Measurements from ENCODE around the gene DST.
A peak's percentile ranks its signal among the peaks of the same experiment; 100 is the strongest.
"Not testable (repeated sequence)": the region's sequence is repeated elsewhere in the genome, so short reads cannot be mapped to it uniquely, and the experiment has no call there.

Gene DST

DNA sequence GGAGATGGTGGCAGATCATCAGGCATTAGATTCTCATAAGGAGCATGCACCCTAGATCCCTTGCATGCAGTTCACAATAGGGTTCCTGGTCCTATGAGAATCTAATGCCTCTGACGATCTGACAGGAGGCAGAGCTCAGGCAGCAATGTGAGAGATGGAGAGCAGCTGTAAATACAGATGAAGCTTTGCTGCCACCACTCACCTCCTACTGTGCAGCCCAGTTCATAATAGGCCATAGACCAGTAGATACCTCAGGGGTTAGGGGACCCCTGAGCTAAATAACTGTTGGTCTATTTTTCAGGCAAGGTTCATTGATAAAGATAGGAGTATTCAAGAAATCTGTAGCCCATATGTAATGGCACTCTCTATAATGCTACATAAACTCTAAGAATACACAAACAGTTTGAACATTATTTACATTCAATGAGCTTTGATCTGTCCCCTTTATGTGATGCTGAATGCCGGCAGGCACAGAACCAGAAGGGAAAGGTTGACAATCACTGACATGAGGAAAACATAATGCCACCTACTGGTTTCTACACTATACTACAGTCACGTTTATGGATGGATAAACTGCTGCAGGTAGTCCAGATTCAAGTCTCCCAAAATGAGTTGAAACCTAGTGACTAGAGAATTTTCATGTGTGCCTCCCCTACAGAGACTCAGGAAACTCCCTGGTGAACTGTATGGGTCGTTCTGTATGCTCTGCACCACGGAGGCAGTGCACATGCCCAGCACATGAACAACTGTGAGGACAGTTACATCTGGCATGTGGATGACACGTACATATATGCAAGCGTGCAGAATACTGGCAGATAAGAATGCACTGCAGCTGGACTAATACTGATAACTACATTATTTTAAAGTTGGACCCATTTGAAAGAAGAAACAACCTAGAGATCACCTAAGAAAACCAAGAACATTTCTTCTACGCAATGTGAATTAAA, 72.0 kb downstream of the DST start:
- DNase-seq (ENCODE audit: low read depth), result peak; percentile 28

DNA sequence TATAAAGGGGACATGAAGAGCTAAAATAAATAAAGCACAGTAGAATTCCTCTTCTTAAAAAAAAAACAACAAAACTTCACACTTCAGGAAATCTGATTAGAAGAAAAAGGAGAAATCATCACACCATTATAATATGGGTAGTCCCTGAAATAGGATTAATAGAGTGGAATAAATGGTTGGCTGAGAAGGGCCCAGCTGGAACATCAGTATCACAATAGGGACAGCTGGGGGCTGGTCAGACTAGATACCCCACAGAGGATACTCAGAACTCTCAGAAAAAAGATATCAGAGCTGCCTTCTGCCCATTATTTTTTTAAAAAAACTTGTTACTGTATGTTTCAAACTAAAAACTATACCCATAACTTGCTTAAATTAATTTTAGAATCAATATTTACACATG, 75.2 kb downstream of the DST start:
- no peak for DNase-seq (ENCODE audit: low read depth)

DNA sequence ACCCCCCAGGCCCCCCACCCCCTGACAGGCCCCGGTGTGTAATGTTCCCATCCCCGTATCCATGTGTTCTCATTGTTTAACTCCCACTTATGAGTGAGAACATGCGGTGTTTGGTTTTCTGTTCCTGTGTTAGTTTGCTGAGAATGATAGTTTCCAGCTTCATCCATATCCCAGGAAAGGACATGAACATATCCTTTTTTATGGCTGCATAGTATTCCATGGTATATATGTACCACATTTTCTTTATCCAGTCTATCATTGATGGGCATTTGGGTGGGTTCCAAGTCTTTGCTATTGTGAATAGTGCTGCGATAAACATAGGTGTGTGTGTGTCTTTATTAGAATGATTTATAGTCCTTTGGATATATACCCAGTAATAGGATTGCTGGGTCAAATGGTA, 80.0 kb downstream of the DST start:
- not testable (repeated sequence) for DNase-seq (ENCODE audit: low read depth)

DNA sequence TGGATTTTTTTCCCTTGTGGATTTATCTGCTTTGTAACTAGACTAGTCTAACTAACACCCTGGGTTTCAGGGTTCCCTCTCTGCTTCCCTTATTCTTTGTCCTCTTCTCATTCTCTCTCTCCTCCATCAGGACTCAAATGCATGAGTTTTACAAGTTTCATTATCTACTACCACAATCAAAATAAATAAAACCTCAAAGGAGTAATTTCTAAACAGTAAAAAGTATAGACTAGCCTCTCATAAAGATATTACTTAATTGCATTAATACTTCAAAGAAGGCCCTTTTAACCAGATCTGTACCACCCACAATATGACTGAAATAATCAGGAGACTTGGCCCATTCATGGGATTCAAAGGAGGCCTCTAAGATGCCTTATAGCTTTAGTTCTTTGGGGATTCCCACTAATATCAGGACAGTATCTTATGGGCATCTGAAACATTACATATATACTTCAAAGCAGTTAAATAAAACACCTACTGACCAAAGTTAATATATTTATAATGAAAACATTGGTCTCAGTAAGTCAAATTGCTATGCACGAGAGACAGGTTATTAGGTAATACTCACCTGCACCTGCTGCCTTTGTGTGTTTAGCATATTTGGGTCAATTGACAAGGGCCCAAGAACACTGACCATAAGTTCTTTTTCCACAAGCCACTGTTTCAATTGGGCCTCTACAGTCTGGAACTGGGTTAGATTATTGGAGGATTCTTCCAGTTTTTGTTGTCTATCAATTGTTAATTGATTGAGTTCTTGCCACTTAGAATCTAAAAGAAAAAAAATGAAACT, 85.7 kb downstream of the DST start:
- no peak for DNase-seq (ENCODE audit: low read depth)

DNA sequence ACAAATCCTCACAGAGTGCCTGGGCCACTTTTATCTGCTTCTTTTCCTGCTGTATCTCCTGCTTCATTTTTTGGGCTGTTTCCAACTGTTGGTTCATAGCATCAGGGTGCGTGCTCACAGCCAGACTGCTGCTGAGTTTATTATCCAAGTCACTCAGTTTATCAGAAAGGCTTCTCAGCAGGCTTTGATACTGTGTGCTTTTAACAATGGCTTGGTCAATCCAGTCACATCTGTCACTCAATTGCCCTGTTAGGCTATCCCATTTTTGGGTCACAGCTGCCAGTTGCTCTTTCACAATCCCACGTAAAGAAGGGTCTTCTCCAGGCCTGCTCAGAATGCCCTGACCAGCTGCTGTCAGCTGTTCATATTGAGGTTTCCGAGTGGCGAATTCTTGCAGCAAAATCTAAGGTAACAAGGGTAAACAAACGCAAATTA, 87.2 kb downstream of the DST start:
- peak; percentile 86 for DNase-seq (ENCODE audit: low read depth)

DNA sequence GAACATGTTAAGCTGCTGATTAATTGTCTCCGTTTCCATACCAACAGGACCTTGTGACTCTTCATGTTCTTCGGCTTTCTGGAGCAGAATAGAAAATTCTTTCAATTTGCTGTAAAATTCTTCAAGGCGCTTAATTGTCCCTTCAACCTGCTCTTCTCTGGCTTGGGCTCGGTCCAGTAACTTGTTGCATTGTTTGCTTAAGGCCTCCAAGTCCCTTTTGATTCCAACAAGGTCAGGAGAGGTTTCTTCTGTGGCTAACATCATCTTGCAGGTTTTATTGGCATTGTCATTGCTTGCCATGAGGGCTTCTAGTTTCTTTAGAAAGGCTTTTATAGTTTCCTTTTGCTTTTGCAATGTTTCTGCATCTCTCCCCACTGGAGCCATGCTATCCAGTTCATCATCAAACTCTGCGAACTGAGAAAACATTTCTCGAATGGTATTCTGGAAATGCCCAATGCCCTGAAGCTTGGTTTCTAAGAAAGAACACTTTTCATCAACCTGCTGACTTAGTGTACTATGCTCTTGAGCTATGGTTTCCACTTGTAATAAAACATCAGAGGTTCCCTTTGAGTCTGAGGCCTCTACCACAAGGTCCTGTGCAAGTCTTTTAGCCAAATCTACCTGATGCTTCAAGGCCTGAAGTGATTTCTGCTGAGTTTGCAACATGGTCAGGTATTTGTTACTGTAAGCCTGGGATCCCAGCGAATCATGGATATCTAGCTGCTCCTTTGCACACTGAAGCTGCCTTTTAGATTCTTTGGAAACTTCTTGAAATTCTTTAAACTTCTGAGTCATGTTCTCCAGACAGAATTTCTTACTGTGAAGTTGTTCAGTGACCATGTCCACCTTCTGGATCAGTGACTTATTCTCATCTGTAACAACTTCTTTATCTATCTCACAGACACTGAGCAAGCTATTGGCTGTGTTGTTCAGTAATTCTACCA, 90.2 kb downstream of the DST start:
- peak; percentile 62 for DNase-seq (ENCODE audit: low read depth)

DNA sequence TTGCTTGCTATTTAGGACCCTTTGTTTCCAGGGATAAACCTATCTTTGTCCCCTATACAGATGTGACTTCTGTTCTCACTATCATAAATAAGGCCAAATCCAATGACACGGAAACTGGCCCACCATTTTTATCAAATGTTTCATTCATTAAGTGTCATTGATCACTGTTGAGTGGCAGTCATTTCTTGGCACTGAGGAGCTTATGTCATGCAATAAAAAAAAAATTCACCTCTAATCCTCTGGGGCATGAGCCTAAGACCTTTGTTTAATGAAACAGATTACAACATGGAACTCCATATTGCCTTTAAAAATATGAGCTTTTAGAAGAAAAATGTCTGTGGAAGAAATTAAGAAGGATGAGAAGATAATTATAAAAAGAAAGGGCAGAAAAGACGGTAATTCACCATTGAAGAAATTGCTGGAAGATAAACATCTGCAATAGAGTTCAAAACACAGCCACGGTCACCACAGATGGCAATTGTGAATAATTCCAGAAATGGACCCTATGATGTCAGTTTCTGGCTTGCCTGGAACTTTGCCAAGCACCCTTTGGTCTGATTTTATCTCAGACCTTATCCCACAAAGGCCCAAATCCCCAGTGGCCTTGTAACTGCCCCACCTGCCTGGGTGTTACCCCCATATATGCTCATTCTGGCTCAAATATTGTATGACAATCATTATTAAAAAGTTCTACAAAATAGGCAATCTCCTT, 91.1 kb downstream of the DST start:
- no peak for DNase-seq (ENCODE audit: low read depth)

DNA sequence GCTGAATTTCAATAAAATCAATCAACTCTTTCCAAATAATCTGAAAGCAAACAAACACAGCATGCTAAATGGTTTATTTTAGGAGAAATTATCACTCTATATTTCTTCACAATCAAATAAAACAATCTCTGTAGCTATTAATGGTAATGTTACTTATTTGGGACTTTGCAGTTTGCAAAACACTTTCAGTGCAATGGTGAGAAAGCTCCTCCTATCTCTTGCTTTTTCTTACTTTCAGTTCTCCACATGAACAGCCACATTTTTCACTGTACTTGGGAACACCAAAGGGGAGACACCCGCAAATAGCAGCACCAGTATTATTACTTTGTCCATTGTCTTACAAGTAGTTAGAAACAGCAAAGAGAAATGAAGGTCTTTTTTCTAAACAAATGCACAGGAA, 92.4 kb downstream of the DST start:
- no peak for DNase-seq (ENCODE audit: low read depth)

DNA sequence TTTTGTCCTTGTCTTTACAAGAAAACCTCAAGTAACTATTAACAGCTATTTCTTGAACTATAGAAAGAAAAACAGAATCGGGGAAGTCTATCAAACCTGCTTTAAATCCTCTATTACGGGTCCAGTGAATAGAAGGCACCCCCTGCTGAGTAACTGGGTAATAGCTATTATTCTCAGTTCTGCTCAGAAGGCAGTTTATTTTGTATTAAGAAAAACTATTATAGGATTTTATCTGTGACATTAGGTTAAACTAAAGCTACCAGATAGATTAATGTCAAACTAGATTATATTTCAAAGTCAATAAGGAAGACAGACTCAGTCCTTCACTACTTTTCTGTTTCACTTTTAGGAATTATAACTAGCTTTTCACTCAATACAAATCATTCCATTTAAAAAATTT, 93.7 kb downstream of the DST start:
- no peak for DNase-seq (ENCODE audit: low read depth)

DNA sequence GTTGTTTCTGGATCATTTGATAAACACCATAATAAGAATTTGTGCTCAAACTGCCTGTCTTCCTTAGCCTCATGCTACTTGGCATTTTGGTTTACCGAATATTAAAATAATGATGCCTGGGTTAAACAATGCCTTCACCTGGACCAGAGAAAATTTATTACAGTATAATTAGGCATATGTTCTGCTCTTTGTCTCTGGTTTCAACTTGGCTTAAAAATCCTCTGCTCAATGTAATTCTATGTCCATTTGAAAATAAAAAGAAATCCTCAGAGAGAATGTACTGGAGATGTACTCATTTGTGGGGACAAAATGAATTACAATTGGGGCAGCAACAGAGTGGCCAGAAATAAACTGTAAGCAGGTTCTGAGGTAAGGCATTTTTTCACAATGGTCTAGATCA, 95.0 kb downstream of the DST start:
- DNase-seq (ENCODE audit: low read depth), result no peak

DNA sequence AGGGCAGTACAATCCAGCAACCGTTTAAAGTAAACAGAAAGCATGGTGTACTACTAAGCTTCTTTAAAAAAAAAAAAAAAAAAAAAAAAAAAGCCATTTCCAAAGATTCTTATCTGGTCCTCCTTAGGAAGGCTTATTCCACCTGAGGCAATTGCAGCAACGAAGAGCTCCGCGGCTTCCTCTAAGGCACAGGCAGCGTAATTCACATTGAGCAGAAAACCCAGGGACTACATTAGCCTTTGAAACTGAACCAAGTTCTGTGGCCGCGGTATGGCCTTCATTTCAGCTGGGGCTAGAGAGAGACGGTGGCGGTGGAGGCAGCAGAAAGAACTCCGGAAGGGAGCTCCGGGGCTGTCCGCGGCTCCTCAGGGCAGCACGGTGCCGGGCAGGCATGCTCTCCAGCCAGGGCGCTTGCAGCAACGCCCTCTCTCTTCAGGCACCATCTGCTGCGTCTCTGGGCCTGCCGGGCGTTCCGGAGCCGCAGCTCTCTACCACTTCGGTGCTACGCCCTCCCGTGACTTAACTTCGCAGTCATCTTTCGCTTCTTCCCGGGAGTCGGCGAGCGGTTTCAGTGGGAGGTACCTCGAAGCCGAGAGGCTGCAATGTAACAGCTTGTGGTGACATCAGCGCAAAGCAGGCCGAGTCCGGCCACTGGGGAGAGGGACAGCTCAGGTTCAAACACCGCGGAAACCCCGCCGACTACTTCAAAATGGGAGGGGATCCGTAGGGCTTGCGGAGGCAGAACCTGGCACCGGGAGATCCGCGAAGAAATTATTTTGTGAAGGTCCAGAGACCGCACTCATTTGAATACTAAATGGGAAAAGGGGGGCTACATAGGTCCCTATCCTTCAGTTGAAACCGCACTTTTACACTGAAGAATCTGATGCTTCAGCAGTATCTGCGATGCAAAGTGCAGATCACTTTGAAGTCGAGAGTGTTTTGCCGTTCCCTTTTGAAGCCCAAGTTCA, 100.0 kb downstream of the DST start:
- peak; percentile 98 for DNase-seq (ENCODE audit: low read depth)

DNA sequence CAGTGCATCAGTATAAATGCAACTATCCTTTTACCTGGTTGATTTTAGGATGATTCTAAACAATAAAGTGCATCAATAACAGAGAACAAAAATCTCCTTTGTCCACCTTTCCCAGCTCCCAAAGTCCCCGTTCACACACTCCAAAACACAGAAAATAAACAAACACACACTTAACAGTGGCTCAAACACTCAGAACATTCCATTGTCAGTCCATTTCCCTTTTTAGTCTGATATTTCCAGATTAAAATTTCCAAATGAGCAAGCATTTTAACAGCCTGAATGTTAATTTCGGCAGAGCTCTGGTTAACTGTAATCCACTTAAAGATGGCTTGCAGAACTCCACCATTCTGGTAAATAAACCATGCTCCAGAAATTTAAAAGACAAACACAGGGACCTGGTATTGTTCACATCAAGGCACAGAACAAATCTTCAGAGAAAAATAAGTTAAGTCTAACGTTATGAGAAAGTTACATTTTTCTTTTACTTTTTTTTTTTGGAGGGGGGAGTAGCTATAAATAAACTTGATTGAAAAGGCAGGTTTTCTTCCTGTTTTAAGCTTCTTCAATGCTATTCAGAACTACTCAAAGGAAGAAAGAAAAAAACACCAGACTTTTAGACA, 100.8 kb downstream of the DST start:
- DNase-seq (ENCODE audit: low read depth), result no peak

DNA sequence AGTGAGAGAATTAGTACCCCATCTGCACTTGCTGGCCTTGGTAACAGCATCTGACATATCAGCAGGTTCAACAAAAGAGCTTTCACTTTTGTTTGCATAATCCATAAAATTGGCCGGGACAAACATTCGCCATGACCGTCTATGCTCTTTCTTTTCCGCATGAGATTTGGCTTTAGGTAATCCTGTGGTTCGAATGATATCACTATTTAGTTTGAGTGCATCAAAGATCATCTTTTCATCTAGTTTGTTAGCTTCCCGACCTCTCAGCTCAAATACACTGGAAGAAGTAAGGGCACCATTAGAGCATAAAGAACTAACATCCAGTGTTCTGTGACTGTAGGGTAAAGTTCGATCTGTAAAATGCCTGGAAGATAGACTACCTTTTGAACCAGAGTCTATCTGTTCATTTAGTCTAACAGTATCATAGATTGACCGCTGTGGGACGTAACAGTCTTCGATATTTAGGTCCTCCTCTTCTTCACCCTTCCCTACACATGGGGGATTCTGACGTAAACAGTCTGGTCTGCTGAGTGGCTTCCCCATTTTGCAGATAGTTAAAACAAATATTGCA, 101.6 kb downstream of the DST start:
- no peak for DNase-seq (ENCODE audit: low read depth)

DNA sequence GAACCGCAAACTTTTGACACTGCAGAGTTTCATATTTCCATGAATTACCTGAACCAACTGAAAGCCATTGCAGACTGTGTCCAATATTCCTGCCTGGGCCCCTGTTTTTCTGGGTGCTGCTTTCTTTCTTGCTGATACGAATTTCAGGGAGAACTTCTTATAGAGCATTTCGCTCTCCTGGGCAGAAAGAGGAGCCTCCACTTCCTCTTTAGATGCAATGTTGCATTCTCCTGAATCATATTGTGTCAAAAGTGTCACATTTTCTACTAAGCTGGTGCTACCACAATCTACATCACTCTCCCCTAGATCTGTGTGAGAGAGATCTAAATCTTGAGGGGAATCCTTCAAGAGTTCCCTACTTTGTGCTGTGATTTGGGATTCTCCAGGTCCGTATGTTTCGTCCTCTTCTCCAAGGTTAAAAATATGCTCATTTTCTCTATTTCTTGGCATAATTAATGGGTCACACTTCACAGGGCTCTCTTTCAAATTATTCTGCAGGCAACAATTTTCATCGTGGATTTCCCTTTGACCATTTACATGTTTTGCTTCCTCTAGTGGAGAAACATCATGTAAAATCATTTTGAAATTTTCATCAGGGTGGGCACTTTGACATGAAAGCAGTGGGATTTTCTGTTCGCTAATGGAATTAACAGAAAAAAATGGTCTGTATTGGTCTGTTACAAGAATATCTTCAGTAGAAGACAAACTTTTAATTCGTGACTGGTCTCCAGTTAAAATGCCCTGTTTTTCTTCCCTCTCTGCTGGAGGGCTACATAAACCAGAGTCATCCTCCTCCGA, 102.3 kb downstream of the DST start:
- DNase-seq (ENCODE audit: low read depth), result no peak

DNA sequence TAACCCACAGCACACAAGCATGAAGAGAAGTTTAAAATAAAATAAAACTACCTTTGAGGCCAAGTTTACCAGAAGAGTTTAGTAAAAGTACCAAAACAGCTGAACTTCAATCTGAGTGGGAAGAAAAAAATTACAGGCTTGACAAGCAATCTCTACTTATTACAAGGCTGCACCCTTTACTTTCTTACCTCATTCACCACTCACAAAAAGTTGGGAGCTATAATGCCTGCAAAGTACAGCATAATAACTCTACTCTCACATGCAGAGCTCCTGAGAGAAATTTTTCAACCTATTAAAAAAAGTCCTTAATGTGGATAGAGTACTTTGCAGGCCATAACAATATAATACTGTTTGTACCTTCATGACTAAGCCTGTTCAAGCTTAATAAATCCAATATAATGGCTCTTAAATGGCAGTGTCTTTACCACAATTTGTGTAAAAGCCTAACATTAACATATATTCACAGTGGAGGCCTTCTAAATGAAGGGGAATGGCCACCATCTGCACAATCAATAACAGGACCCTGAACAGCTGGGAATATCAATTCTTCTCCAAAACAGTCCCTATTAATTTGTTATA, 103.1 kb downstream of the DST start:
- DNase-seq (ENCODE audit: low read depth), result no peak

DNA sequence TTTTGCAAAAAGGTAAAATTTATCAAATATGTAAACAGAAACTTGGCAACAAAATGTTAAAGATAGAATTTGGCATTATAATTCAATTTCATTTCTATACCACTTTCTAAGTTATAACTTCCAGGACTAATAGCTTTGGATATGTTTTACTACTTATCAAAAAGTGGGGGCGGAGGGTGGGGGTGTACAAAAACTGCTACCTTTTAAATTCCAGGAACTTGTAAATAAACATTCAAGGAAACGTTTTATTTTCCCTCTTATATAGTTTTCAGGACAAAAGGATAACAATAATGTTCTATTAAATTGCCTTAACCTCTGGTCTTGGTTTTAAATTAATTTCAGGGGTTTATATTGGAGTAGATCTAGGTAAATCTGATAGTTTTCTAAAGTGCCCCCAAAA, 103.8 kb downstream of the DST start:
- no peak for DNase-seq (ENCODE audit: low read depth)

DNA sequence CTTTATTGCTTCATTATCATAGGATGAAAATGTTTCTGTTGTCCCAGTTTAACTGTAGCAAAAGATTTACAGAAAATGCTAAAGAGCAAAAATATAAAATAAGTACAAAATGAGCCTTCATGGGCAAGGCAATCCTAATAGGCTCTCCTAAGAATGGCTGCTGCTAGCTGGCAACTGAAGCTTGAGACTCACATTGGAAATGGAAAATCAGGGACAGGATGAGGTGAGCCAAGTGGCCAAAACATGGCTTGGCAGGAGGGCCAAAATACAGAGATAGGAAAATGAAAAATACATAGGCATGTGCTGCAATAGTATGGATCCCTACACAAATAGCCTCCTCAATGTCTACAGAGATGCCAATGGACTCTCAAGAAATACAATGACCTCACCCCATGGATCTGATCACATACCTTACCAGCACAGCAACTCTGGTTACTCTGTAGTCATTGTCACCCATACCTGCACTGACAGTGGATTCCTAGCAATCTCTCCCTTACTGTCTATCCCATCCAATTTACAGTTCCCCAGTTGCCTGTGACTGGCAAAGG, 105.4 kb downstream of the DST start:
- DNase-seq (ENCODE audit: low read depth), result no peak

DNA sequence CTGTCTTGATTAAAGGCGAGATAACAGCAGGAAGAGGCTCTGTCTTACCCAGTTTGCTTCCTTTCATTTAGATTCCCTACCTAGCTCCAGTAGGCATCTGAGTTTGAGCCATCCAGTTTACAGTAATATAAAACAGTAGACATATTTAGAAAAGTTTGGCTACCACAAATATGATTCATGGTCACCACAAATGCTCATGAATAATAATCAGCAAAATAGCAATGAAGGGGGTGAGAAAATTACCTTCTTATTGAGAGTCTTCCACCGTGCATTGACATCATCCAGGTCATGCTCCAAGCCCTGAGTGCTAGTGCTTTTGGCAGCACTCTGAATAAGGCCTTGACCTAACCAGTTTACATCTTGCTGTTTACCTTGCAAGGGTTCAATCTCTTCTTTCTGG, 106.2 kb downstream of the DST start:
- peak; percentile 59 for DNase-seq (ENCODE audit: low read depth)
